WTC11 (cell line): ENCODE data around the gene EGR1. TPM values are rescaled to one million over a fixed set of nuclear protein-coding genes. Genes with fewer than 3 reads are reported as not detected.
A peak's percentile ranks its signal among the peaks of the same experiment; 100 is the strongest.

Experiments used
- ATAC-seq: fragments of 200-7000 bp; cut with Tn5 transposase; 2 replicates; pipeline ENCODE4 v1.10.0; 2021; ENCODE audit warnings: mild to moderate bottlenecking, moderate library complexity
- CTCF ChIA-PET: fragments of 300-600 bp; sonication (Branson Sonifier 250); formaldehyde crosslinking; loops from one replicate; lab custom pipeline; 2021; ENCODE audit warnings: antibody characterized with exemption; lab: Charles Lee
- POLR2A ChIA-PET: fragments of 350-600 bp; sonication (Branson Sonifier 250); formaldehyde crosslinking; loops from one replicate; lab custom pipeline; 2021; ENCODE audit warnings: antibody characterized with exemption; lab: Charles Lee
- DNase-seq: peaks from one replicate; pipeline ENCODE4 v3.0.0; 2021; ENCODE audit warnings: low spot score
- H3K27ac Mint-ChIP-seq: 2 replicates; pipeline ENCODE4 v1.8.0; 2021; ENCODE audit warnings: mixed read lengths
- H3K27me3 Mint-ChIP-seq: 2 replicates; pipeline ENCODE4 v1.8.0; 2021; ENCODE audit warnings: low read depth, mild to moderate bottlenecking, moderate library complexity, mixed read lengths
- H3K36me3 Mint-ChIP-seq: 2 replicates; pipeline ENCODE4 v1.8.0; 2021; ENCODE audit warnings: mixed read lengths
- H3K4me1 Mint-ChIP-seq: 2 replicates; pipeline ENCODE4 v1.8.0; 2022; ENCODE audit warnings: mixed read lengths
- H3K4me3 Mint-ChIP-seq: 2 replicates; pipeline ENCODE4 v1.8.0; 2021; ENCODE audit warnings: mild to moderate bottlenecking, moderate library complexity, mixed read lengths
- H3K9me3 Mint-ChIP-seq: 2 replicates; pipeline ENCODE4 v1.8.0; 2021; ENCODE audit warnings: mixed read lengths
- FOXJ3 ChIP-seq: sonication (generic); formaldehyde crosslinking; IDR thresholded peaks from 2 replicates; pipeline ENCODE4 v1.9.0; 2021; ENCODE audit warnings: missing genetic modification reagents, mild to moderate bottlenecking, borderline replicate concordance
- FOXK1 ChIP-seq: sonication (generic); formaldehyde crosslinking; IDR thresholded peaks from 2 replicates; pipeline ENCODE4 v1.8.0; 2022; ENCODE audit warnings: mild to moderate bottlenecking, moderate library complexity, missing genetic modification reagents
- GABPB1 ChIP-seq: sonication (generic); formaldehyde crosslinking; IDR thresholded peaks from 2 replicates; pipeline ENCODE4 v1.8.1; 2023; ENCODE audit warnings: mild to moderate bottlenecking, missing genetic modification reagents
- GRHL2 ChIP-seq: fragments of 250-450 bp; sonication (Bioruptor Pico); IDR thresholded peaks from 2 replicates; pipeline ENCODE4 v1.8.0; 2022; ENCODE audit warnings: mild to moderate bottlenecking, moderate library complexity; ENCODE audit not compliant: insufficient replicate concordance, severe bottlenecking
- IRF2 ChIP-seq: sonication (generic); formaldehyde crosslinking; IDR thresholded peaks from 2 replicates; pipeline ENCODE4 v1.8.0; 2022; ENCODE audit warnings: low read depth, missing genetic modification reagents, borderline replicate concordance
- MYBL2 ChIP-seq: sonication (generic); formaldehyde crosslinking; IDR thresholded peaks from 2 replicates; pipeline ENCODE4 v1.8.1; 2023; ENCODE audit warnings: mild to moderate bottlenecking, moderate library complexity, missing genetic modification reagents
- NFE2L1 ChIP-seq: sonication (generic); formaldehyde crosslinking; IDR thresholded peaks from 2 replicates; pipeline ENCODE4 v1.8.1; 2023; ENCODE audit warnings: missing genetic modification reagents
- NR3C1 ChIP-seq: sonication (generic); formaldehyde crosslinking; conservative IDR thresholded peaks from 2 replicates; pipeline ENCODE4 v1.8.1; 2023; ENCODE audit warnings: low read depth, mild to moderate bottlenecking, missing genetic modification reagents
- PRRX2 ChIP-seq: fragments of 250-450 bp; sonication (Bioruptor Pico); IDR thresholded peaks from 2 replicates; pipeline ENCODE4 v1.8.0; 2021; ENCODE audit warnings: mild to moderate bottlenecking
- SOX15 ChIP-seq: fragments of 250-450 bp; sonication (Bioruptor Pico); IDR thresholded peaks from 2 replicates; pipeline ENCODE4 v1.9.0; 2021; ENCODE audit warnings: mild to moderate bottlenecking
- TCF7 ChIP-seq: sonication (generic); formaldehyde crosslinking; IDR thresholded peaks from 2 replicates; pipeline ENCODE4 v1.8.0; 2022; ENCODE audit warnings: mild to moderate bottlenecking, low read depth, missing genetic modification reagents, moderate library complexity
- ZNF416 ChIP-seq: fragments of 250-450 bp; sonication (Bioruptor Pico); IDR thresholded peaks from 2 replicates; pipeline ENCODE4 v1.9.0; 2021; ENCODE audit warnings: mild to moderate bottlenecking, inconsistent platforms
- ZNF423 ChIP-seq: fragments of 250-450 bp; sonication (Bioruptor Pico); IDR thresholded peaks from 2 replicates; pipeline ENCODE4 v2.1.2; 2022; ENCODE audit warnings: mild to moderate bottlenecking, moderate library complexity
- total RNA-seq: library from RNA; stranded (reverse); gene quantifications from 3 replicates; pipeline ENCODE4 v1.2.3, GENCODE V29; 2021
- TF ChIP-seq, protein P1 (sequence below): sonication (generic); formaldehyde crosslinking; IDR thresholded peaks from 2 replicates; pipeline ENCODE4 v1.8.1; 2023; ENCODE audit warnings: mild to moderate bottlenecking, missing genetic modification reagents, moderate library complexity
- TF ChIP-seq, protein P2 (sequence below): sonication (generic); formaldehyde crosslinking; IDR thresholded peaks from 2 replicates; pipeline ENCODE4 v1.8.1; 2023; ENCODE audit warnings: mild to moderate bottlenecking, missing genetic modification reagents
- TF ChIP-seq, protein P3 (sequence below): fragments of 200-600 bp; IDR thresholded peaks from 2 replicates; pipeline ENCODE4 v1.8.0; 2022; ENCODE audit warnings: antibody characterized with exemption
- TF ChIP-seq, protein P4 (sequence below): fragments of 250-450 bp; sonication (Bioruptor Pico); conservative IDR thresholded peaks from 2 replicates; pipeline ENCODE4 v1.9.0; 2021; ENCODE audit warnings: mild to moderate bottlenecking
- TF ChIP-seq, protein P5 (sequence below): fragments of 250-450 bp; sonication (Bioruptor Pico); IDR thresholded peaks from 2 replicates; pipeline ENCODE4 v2.1.2; 2022; ENCODE audit warnings: mild to moderate bottlenecking, moderate library complexity
- TF ChIP-seq, protein P6 (sequence below): fragments of 250-450 bp; sonication (Bioruptor Pico); IDR thresholded peaks from 2 replicates; pipeline ENCODE4 v1.9.0; 2021; ENCODE audit warnings: moderate library complexity, mild to moderate bottlenecking, inconsistent platforms, borderline replicate concordance
- TF ChIP-seq, protein P7 (sequence below): sonication (generic); formaldehyde crosslinking; IDR thresholded peaks from 2 replicates; pipeline ENCODE4 v1.8.0; 2023; ENCODE audit warnings: missing genetic modification reagents
- TF ChIP-seq, protein P8 (sequence below): sonication (generic); formaldehyde crosslinking; IDR thresholded peaks from 2 replicates; pipeline ENCODE4 v1.8.1; 2023; ENCODE audit warnings: mild to moderate bottlenecking, missing genetic modification reagents

EGR1 gene
- total RNA-seq, 1 experiment from 2014 or later = 15.7 TPM

DNA sequence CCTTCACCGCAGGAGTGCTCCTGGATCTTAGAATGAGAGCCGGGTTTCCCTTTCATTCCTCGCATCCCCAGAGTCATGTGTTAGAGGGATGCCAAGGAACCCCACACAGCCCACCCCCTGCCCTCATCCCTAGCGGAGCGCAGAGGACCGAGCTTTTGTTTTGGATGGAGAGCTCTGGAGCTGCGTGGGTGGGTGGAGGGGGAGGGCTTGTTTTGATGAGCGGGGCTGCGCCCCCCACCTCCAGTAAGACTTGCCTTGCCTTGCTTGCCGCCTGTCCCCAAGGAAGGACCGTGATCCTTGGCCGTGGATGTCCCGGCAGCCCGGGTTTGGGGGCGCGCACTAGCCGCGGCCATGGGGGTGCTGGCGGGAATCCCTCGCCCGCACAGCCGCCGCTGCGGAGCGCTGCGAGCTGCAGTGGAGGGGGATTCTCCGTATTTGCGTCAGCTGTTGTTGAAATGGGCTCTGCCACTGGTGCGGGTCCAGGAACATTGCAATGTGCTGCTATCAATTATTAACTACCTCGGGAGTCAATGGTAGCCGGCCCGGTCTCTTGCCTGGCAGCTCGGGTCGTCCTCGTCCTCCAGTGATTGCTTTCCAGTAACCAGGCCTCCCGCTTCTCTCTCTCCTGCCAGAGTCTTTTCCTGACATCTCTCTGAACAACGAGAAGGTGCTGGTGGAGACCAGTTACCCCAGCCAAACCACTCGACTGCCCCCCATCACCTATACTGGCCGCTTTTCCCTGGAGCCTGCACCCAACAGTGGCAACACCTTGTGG is 1.0 kb downstream of the EGR1 start (continued):
- TF ChIP-seq FOXK1 (CRISPR knock-in tag) = no peak
- peak; percentile 68; the same call in 1 of the 2 replicates for TF ChIP-seq GABPB1 (CRISPR knock-in tag)
- TF ChIP-seq, protein P1, sequence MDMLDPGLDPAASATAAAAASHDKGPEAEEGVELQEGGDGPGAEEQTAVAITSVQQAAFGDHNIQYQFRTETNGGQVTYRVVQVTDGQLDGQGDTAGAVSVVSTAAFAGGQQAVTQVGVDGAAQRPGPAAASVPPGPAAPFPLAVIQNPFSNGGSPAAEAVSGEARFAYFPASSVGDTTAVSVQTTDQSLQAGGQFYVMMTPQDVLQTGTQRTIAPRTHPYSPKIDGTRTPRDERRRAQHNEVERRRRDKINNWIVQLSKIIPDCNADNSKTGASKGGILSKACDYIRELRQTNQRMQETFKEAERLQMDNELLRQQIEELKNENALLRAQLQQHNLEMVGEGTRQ = no peak
- TF ChIP-seq, protein P2, sequence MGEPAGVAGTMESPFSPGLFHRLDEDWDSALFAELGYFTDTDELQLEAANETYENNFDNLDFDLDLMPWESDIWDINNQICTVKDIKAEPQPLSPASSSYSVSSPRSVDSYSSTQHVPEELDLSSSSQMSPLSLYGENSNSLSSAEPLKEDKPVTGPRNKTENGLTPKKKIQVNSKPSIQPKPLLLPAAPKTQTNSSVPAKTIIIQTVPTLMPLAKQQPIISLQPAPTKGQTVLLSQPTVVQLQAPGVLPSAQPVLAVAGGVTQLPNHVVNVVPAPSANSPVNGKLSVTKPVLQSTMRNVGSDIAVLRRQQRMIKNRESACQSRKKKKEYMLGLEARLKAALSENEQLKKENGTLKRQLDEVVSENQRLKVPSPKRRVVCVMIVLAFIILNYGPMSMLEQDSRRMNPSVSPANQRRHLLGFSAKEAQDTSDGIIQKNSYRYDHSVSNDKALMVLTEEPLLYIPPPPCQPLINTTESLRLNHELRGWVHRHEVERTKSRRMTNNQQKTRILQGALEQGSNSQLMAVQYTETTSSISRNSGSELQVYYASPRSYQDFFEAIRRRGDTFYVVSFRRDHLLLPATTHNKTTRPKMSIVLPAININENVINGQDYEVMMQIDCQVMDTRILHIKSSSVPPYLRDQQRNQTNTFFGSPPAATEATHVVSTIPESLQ (CRISPR knock-in tag) = no peak
- TF ChIP-seq, protein P3, sequence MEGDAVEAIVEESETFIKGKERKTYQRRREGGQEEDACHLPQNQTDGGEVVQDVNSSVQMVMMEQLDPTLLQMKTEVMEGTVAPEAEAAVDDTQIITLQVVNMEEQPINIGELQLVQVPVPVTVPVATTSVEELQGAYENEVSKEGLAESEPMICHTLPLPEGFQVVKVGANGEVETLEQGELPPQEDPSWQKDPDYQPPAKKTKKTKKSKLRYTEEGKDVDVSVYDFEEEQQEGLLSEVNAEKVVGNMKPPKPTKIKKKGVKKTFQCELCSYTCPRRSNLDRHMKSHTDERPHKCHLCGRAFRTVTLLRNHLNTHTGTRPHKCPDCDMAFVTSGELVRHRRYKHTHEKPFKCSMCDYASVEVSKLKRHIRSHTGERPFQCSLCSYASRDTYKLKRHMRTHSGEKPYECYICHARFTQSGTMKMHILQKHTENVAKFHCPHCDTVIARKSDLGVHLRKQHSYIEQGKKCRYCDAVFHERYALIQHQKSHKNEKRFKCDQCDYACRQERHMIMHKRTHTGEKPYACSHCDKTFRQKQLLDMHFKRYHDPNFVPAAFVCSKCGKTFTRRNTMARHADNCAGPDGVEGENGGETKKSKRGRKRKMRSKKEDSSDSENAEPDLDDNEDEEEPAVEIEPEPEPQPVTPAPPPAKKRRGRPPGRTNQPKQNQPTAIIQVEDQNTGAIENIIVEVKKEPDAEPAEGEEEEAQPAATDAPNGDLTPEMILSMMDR = no peak
- no peak for TF ChIP-seq FOXJ3
- TF ChIP-seq TCF7 (CRISPR knock-in tag) = no peak
- TF ChIP-seq SOX15 (CRISPR knock-in tag) = no peak
- no peak for TF ChIP-seq IRF2 (CRISPR knock-in tag)
- TF ChIP-seq MYBL2 (CRISPR knock-in tag) = no peak
- TF ChIP-seq, protein P4, sequence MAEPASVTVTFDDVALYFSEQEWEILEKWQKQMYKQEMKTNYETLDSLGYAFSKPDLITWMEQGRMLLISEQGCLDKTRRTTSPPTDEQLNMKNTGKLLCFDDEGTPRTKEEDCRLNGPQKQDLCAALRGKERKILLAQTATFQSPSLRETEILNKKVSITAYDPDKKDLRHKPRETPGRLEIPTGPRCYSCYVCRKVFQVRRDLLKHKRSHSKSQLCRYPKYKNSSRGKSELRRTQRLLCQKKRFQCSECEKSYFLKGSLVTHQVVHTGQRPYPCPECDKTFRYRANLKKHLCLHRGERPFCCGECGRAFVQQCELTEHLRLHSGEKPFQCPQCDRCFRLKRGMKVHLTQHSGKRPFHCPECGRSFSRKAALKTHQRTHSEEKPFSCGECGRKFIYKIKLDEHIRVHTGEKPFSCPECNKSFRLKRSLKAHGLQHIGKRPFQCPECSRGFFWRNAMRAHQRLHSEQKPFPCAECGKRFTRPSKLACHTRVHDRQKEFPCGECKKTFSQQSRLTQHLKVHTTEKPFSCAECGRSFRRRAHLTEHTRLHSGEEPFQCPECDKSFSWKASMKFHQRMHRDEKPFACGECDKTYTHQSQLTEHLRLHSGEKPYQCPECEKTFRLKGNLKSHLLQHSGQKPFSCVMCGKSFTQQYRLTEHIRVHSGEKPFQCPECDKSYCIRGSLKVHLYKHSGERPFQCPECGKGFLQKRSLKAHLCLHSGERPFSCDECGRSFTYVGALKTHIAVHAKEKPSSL (CRISPR knock-in tag) = no peak

DNA sequence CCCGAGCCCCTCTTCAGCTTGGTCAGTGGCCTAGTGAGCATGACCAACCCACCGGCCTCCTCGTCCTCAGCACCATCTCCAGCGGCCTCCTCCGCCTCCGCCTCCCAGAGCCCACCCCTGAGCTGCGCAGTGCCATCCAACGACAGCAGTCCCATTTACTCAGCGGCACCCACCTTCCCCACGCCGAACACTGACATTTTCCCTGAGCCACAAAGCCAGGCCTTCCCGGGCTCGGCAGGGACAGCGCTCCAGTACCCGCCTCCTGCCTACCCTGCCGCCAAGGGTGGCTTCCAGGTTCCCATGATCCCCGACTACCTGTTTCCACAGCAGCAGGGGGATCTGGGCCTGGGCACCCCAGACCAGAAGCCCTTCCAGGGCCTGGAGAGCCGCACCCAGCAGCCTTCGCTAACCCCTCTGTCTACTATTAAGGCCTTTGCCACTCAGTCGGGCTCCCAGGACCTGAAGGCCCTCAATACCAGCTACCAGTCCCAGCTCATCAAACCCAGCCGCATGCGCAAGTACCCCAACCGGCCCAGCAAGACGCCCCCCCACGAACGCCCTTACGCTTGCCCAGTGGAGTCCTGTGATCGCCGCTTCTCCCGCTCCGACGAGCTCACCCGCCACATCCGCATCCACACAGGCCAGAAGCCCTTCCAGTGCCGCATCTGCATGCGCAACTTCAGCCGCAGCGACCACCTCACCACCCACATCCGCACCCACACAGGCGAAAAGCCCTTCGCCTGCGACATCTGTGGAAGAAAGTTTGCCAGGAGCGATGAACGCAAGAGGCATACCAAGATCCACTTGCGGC is 1.8 kb downstream of the EGR1 start:
- DNase-seq (no peak), ATAC-seq (no peak)
- CTCF ChIA-PET = interaction anchor here (1.2 to 13.9 kb wide), 4 partner anchors 12 to 112 kb away, joined by 3 to 254 read pairs (median 54); no protein-coding TSS in a partner anchor
- H3K4me3 Mint-ChIP-seq = peak overlapping the region; percentile 72
- no peaks in the 10 kb centered on the region for H3K9me3 Mint-ChIP-seq
- peak overlapping the region; percentile 43; the same call in 1 of the 2 replicates for H3K27ac Mint-ChIP-seq
- H3K27me3 Mint-ChIP-seq = peaks cover 34% of the 10 kb centered on the region
- peaks cover 4% of the 10 kb centered on the region for H3K4me1 Mint-ChIP-seq
- peaks cover 22% of the 10 kb centered on the region for H3K36me3 Mint-ChIP-seq
- POLR2A ChIA-PET = interaction anchor here (3.0 to 3.3 kb wide), 2 partner anchors 26 to 36 kb away, joined by 22 to 28 read pairs; no protein-coding TSS in a partner anchor
- TF ChIP-seq, protein P1 = no peak
- TF ChIP-seq ZNF416 (CRISPR knock-in tag) (no peak), SOX15 (CRISPR knock-in tag) (no peak), GRHL2 (CRISPR knock-in tag) (no peak), ZNF423 (CRISPR knock-in tag) (no peak), PRRX2 (CRISPR knock-in tag) (no peak), NR3C1 (CRISPR knock-in tag) (no peak), IRF2 (CRISPR knock-in tag) (no peak), GABPB1 (CRISPR knock-in tag) (no peak), NFE2L1 (CRISPR knock-in tag) (no peak)
- TF ChIP-seq, protein P5, sequence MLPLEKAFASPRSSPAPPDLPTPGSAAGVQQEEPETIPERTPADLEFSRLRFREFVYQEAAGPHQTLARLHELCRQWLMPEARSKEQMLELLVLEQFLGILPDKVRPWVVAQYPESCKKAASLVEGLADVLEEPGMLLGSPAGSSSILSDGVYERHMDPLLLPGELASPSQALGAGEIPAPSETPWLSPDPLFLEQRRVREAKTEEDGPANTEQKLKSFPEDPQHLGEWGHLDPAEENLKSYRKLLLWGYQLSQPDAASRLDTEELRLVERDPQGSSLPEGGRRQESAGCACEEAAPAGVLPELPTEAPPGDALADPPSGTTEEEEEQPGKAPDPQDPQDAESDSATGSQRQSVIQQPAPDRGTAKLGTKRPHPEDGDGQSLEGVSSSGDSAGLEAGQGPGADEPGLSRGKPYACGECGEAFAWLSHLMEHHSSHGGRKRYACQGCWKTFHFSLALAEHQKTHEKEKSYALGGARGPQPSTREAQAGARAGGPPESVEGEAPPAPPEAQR (CRISPR knock-in tag) = no peak
- TF ChIP-seq, protein P6, sequence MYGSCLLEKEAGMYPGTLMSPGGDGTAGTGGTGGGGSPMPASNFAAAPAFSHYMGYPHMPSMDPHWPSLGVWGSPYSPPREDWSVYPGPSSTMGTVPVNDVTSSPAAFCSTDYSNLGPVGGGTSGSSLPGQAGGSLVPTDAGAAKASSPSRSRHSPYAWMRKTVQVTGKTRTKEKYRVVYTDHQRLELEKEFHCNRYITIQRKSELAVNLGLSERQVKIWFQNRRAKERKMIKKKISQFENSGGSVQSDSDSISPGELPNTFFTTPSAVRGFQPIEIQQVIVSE (CRISPR knock-in tag) = no peak
- TF ChIP-seq, protein P7, sequence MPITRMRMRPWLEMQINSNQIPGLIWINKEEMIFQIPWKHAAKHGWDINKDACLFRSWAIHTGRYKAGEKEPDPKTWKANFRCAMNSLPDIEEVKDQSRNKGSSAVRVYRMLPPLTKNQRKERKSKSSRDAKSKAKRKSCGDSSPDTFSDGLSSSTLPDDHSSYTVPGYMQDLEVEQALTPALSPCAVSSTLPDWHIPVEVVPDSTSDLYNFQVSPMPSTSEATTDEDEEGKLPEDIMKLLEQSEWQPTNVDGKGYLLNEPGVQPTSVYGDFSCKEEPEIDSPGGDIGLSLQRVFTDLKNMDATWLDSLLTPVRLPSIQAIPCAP (CRISPR knock-in tag) = no peak
- TF ChIP-seq, protein P8, sequence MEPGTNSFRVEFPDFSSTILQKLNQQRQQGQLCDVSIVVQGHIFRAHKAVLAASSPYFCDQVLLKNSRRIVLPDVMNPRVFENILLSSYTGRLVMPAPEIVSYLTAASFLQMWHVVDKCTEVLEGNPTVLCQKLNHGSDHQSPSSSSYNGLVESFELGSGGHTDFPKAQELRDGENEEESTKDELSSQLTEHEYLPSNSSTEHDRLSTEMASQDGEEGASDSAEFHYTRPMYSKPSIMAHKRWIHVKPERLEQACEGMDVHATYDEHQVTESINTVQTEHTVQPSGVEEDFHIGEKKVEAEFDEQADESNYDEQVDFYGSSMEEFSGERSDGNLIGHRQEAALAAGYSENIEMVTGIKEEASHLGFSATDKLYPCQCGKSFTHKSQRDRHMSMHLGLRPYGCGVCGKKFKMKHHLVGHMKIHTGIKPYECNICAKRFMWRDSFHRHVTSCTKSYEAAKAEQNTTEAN (CRISPR knock-in tag) = no peak
